Measurements from ENCODE around the gene KRTAP1-3.
"Not testable (repeated sequence)": the region's sequence is repeated elsewhere in the genome, so short reads cannot be mapped to it uniquely, and the experiment has no call there.

KRTAP1-3 gene, protein sequence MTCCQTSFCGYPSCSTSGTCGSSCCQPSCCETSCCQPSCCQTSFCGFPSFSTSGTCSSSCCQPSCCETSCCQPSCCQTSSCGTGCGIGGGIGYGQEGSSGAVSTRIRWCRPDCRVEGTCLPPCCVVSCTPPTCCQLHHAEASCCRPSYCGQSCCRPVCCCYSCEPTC

DNA sequence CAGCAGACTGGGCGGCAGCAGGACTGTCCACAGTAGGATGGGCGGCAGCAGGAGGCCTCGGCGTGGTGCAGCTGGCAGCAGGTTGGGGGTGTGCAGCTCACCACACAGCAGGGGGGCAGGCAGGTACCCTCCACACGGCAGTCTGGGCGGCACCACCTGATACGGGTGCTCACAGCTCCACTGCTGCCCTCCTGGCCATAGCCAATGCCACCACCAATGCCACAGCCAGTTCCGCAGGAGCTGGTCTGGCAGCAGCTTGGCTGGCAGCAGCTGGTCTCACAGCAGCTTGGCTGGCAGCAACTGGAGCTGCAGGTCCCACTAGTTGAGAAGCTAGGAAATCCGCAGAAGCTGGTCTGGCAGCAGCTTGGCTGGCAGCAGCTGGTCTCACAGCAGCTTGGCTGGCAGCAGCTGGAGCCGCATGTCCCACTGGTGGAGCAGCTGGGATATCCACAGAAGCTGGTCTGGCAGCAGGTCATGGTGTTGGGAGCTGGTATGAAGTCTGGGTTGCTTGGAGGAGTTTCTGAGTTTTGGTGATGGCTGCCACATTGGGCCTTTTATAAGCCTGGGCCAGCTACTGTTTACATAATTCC lies at the start of gene KRTAP1-3:
Gene KRTAP1-3, minus strand, starts transcription at position 529 of the 590 bp plus-strand sequence. Its CDS starts 53 bp downstream, at position 476.
- not testable (repeated sequence) for DNase-seq (ENCODE audit: low read depth)

DNA sequence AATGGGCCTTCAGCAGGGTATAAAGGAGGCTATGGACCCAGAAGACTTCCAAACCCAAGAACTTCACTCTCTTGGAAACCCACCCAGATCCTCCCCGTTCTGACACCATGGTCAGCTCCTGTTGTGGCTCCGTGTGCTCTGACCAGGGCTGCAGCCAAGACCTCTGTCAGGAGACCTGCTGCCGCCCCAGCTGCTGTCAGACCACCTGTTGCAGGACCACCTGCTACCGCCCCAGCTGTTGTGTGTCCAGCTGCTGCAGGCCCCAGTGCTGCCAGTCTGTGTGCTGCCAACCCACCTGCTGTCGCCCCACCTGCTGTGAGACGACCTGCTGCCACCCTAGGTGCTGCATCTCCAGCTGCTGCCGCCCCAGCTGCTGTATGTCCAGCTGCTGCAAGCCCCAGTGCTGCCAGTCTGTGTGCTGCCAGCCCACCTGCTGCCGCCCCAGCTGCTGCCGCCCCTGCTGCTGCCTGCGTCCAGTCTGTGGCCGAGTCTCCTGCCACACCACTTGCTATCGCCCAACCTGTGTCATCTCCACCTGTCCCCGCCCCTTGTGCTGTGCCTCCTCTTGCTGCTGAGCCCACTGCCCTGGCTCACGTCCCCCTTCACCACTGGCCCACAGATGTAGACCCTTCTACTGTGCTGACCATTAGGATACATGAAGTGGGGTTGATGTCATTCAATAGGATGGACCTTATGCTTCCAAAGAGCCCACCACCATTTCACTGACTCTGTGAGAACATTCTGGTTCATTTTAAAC lies 49.6 kb upstream of the KRTAP1-3 start, which contains the start of gene KRTAP4-7:
Gene KRTAP4-7, plus strand, starts transcription at position 51 of the 757 bp plus-strand sequence. Its CDS starts 57 bp downstream, at position 108.
- DNase-seq (ENCODE audit: low read depth), result not testable (repeated sequence)

GRCh38 chr17:41083427-41083826 lies 48.8 kb upstream of the KRTAP1-3 start:
- DNase-seq (ENCODE audit: low read depth), result peak; percentile 49

DNA sequence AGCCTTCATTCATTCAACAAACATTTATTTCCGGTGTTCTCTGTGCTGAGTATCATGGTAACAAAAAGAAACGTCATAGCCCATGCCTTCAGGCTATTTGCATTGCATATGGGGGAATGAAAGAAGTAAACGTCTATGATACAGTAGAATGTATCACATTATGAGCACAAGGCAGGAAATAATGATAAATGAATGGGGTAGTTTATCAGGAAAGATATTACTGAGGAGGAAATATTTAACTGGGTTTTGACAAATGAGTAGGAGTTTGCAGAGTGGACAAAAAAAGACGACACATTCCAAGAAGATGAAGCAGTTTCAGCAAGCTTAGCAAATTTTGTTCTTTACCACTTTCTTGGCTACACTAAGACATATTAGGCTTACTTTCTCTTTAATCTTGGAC lies 48.0 kb upstream of the KRTAP1-3 start:
- DNase-seq (ENCODE audit: low read depth), result no peak

DNA sequence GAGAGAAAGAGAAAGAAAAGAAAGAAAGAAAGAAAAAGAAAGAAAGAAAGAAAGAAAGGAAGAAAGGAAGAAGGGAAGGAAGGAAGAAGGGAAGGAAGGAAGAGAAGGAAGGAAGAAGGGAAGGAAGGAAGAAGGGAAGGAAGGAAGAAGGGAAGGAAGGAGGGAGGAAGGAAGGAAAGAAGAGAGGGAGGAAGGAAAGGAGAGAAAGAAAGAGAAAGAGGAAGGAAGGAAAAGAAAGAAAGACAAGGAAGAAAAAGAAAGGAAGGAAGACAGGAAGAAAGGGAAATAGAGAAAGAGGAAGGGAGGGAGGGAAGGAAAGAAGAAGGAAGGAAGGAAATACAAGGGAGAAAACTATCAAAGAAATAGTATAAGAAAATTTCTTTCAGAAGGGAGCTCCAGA lies 42.1 kb upstream of the KRTAP1-3 start:
- DNase-seq (ENCODE audit: low read depth), result no peak

GRCh38 chr17:41073676-41074075 lies 39.0 kb upstream of the KRTAP1-3 start:
- no peak for DNase-seq (ENCODE audit: low read depth)

GRCh38 chr17:41071606-41072360 lies 37.1 kb upstream of the KRTAP1-3 start:
- DNase-seq (ENCODE audit: low read depth), result no peak

- DNase-seq (ENCODE audit: low read depth), result no peak
Measured at GRCh38 chr17:41069031-41069430, 34.4 kb upstream of the KRTAP1-3 start.

GRCh38 chr17:41067281-41067680 lies 32.6 kb upstream of the KRTAP1-3 start:
- no peak for DNase-seq (ENCODE audit: low read depth)

GRCh38 chr17:41065829-41066624 lies 31.4 kb upstream of the KRTAP1-3 start, which contains the start of gene KRTAP2-4:
Gene KRTAP2-4, minus strand, starts transcription at chr17:41065879. Its CDS starts 34 bp downstream, at chr17:41065845.
- DNase-seq (ENCODE audit: low read depth), result peak; percentile 95

- not testable (repeated sequence) for DNase-seq (ENCODE audit: low read depth)
Measured at GRCh38 chr17:41065016-41065689, 30.5 kb upstream of the KRTAP1-3 start.

DNA sequence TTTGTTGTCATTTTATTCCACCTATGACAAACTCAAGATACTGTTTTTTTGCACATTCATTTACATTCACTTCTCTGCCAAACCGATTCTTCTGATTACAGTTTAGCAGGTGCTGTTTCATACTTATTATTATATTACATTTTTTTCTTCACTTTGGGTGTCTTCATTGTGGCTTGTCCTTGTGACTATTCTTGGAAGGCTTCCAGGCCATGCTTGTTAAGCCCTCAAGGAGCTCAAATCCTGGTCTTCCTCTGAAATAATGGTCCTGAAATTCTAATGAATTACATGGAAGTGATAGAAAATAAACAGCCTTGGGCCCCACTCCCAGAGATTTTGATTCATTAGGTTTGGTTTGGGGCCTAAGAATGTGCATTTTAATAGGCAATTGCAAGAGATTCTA lies 29.6 kb upstream of the KRTAP1-3 start:
- no peak for DNase-seq (ENCODE audit: low read depth)

DNA sequence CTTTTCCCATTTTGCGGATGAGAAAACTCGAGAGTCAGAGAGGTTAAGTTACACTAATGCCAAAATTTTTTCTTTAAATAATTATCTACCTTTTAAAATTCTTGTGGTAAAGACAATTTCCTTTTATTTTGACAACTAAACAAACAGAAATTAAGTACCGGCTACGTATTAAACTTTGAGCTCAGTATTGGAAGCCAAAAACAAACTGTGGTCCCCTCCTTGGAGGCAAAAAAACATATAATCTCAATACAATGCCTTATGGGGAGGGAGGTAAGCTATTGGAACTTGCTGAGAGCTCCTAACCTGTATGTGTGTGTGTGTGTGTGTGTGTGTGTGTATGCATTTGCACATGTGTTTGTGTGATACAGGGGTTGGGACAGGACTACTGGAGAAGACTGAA lies 28.8 kb upstream of the KRTAP1-3 start:
- DNase-seq (ENCODE audit: low read depth), result no peak

DNA sequence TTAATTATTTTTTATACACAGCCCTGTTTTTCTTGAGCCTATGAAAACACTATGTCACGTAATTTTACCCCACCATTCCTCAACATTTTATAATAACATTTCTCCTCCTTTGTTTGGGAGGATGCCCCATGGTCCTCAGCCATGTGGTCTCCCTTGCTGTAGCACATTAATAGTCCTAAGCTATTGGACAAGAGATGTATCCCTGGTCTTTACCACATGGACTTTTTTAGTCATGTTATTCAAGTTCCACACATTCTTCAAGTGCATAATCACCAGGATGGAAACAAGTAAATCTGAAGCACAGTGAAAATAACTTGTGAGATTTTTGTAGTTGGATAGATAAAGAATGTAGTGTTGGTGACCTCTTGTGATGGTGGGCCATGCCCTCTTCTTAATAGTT lies 27.3 kb upstream of the KRTAP1-3 start:
- DNase-seq (ENCODE audit: low read depth), result peak; percentile 97

DNA sequence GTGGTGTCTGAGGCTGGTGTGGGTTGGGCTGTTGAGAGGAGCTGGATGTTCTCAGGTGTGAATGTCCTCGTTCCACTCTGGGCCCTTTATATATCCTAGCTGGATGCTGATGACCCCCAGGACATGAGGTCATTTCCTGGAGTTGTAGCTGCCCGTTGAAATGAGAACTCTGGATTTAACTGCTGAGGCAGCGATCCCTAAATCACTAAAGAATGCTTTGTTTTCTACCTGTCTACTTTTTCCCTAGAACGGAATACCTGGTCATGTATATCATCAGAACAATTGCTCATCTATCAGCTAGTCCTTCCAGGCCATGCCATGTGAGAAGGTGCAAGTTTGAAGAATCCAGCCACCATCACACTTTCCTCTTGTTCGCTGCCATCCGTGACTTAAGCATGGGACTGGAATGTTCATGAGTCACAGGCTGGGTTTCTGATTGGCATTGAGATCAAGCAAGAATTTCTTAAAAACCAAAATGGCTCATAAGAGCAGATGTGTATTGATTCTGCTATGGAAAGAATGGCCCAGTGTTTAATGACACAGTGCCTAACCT lies 25.5 kb upstream of the KRTAP1-3 start, which contains the start of gene KRTAP2-3:
Gene KRTAP2-3, minus strand, starts transcription at position 63 of the 553 bp plus-strand sequence. CDS start 64 bp downstream, outside the sequence.
- peak; percentile 96 for DNase-seq (ENCODE audit: low read depth)

GRCh38 chr17:41059276-41060051 lies 24.8 kb upstream of the KRTAP1-3 start:
- peak; percentile 96 for DNase-seq (ENCODE audit: low read depth)

- DNase-seq (ENCODE audit: low read depth), result peak; percentile 58
Measured at GRCh38 chr17:41058741-41059140, 24.1 kb upstream of the KRTAP1-3 start.

DNA sequence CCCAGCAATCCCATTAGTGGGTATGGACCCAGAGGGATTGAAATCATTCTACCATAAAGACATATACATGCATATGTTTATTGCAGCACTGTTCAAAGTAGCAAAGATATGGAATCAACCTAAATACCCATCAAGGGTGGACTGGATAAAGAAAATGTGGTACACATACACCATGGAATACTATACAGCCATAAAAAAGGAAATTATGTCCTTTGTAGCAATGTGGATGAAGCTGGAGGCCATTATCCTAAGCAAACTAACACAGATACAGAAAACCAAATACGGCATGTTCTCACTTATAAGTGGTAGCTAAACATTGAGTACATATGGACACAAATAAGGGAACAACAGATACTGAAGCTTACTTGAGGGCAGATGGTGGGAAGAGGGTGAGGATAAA lies 22.9 kb upstream of the KRTAP1-3 start:
- no peak for DNase-seq (ENCODE audit: low read depth)

DNA sequence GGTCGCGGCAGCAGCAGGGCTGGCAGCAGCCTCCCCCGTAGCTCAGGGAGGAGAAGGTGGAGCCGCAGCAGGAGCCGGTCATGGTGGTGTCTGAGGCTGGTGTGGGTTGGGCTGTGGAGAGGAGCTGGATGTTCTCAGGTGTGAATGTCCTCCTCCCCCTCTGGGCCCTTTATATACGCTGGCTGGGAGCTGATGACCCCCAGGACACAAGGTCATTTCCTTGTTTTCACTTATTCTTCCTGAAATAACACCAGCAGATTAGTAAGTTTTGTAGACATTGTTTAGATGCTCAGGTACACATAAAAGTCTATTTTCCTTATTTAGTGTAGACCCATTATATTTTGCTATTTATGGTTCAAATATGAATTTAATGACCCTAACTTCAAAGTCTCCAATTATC lies 20.5 kb upstream of the KRTAP1-3 start, which contains the start of gene KRTAP2-2:
Gene KRTAP2-2, minus strand, starts transcription at position 101 of the 400 bp plus-strand sequence. Its CDS starts 19 bp downstream, at position 82.
- DNase-seq (ENCODE audit: low read depth), result not testable (repeated sequence)
